Erythroblast (primary cell): ENCODE results near the gene OPCML.

Experiments
- DNase-seq, 2 experiments: peaks; one replicate each; lab custom pipeline; 2025; lab: John Stamatoyannopoulos, UW
- GATA1 ChIP-seq: IDR thresholded peaks from 2 replicates; pipeline ENCODE4 v1.6.1; 2011; ENCODE audit warnings: low read depth, mild to moderate bottlenecking, control low read depth, low read length, moderate library complexity
- POLR2A ChIP-seq: IDR thresholded peaks from 2 replicates; pipeline ENCODE4 v1.6.1; 2011; ENCODE audit warnings: mild to moderate bottlenecking, low read length

Gene OPCML

GRCh38 chr11:133096981-133097380 lies 435.3 kb downstream of the OPCML start:
- DNase-seq = no peak
- TF ChIP-seq POLR2A = no peak
- no peak for TF ChIP-seq GATA1

- TF ChIP-seq GATA1 (no peak), POLR2A (no peak)
These were observed 445.8 kb downstream of the OPCML start for GRCh38 chr11:133086518-133086917.

GRCh38 chr11:133082841-133083488 lies 449.3 kb downstream of the OPCML start:
- TF ChIP-seq POLR2A (no peak), GATA1 (no peak)
- DNase-seq = peak; percentile 82 to 88

More at GRCh38 chr11:133086518-133086917, 445.8 kb downstream of the OPCML start:
- DNase-seq = no peak

- DNase-seq = peak; percentile 28 to 38
- TF ChIP-seq GATA1 = no peak
- TF ChIP-seq POLR2A = no peak
These were observed 449.9 kb downstream of the OPCML start for GRCh38 chr11:133082453-133082781.

GRCh38 chr11:133081730-133082452 lies 450.4 kb downstream of the OPCML start:
- DNase-seq = no peak
- no peak for TF ChIP-seq GATA1
- TF ChIP-seq POLR2A = no peak

- DNase-seq = no peak
- TF ChIP-seq POLR2A = no peak
- no peak for TF ChIP-seq GATA1
These were observed 451.3 kb downstream of the OPCML start for GRCh38 chr11:133081020-133081419.

- TF ChIP-seq GATA1 (no peak), POLR2A (no peak)
- peak; percentile 53 to 71 for DNase-seq
These were observed 453.5 kb downstream of the OPCML start for GRCh38 chr11:133078591-133079404.

- TF ChIP-seq POLR2A (no peak), GATA1 (no peak)
- DNase-seq = no peak
These were observed 454.3 kb downstream of the OPCML start for GRCh38 chr11:133078012-133078411.

GRCh38 chr11:133075351-133075750 lies 456.9 kb downstream of the OPCML start:
- DNase-seq = no peak
- TF ChIP-seq GATA1 (no peak), POLR2A (no peak)

- no peak for TF ChIP-seq GATA1
- TF ChIP-seq POLR2A = no peak
- DNase-seq = no peak
These were observed 459.3 kb downstream of the OPCML start for GRCh38 chr11:133072858-133073582.

GRCh38 chr11:133072378-133072777 lies 459.9 kb downstream of the OPCML start:
- no peak for DNase-seq
- TF ChIP-seq POLR2A = no peak
- no peak for TF ChIP-seq GATA1

- TF ChIP-seq POLR2A (no peak), GATA1 (no peak)
- DNase-seq = no peak
These were observed 461.5 kb downstream of the OPCML start for GRCh38 chr11:133070791-133071190.

- TF ChIP-seq GATA1 = no peak
- TF ChIP-seq POLR2A = no peak
- DNase-seq = no peak
These were observed 462.1 kb downstream of the OPCML start for GRCh38 chr11:133070021-133070713.
